Activated effector memory CD4-positive, alpha-beta T cell treated with Interleukin-2 at 50 U/mL for 16 hours (primary cell): ENCODE measurements around the gene ECI2.

ENCODE experiments used
- DNase-seq: peaks from one replicate; pipeline ENCODE4 v3.0.0-alpha.2; 2020

ECI2 gene, protein sequence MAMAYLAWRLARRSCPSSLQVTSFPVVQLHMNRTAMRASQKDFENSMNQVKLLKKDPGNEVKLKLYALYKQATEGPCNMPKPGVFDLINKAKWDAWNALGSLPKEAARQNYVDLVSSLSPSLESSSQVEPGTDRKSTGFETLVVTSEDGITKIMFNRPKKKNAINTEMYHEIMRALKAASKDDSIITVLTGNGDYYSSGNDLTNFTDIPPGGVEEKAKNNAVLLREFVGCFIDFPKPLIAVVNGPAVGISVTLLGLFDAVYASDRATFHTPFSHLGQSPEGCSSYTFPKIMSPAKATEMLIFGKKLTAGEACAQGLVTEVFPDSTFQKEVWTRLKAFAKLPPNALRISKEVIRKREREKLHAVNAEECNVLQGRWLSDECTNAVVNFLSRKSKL

DNA sequence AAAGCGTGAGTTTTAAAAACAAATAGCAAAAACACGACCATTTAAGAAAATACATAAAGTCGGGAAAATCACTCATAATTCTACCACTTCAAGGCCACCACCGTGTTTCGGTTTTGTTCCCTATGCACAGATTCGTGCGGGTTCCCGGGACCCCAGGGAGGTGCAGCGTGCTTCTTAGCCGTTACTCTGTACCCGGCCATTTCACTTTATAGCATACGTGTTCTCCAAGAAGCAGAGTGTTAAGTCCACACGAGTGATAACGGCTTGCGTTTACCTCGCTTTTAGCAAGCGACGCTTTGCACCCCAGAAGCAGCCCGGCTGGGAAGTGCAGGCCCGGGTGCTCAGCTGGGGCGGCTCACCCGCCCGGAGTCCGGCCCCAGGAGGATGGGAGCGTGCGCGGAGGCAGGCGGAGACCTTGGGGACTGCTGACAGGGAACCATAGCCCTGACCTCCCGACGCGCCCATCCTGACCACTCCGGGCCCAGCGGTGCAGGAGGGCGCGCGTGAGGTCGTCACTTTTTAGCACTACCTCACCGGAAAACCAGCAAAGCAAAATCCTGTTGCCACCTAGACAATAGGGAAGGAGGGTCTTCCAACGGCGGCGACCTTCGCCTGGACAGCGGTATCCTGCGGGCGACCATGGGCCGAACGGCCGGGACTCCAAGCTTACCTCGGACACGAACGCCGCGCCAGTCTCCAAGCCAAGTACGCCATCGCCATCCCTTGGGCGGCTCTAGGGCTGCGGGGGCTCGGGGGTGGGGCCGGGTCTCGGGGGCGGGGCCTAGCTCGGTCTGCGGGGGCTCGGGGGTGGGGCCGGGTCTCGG, at the start of gene ECI2:
Gene ECI2, minus strand, starts transcription at position 735 of the 824 bp plus-strand sequence. Its CDS starts 15 bp downstream, at position 720.
- DNase-seq, result no peak

DNA sequence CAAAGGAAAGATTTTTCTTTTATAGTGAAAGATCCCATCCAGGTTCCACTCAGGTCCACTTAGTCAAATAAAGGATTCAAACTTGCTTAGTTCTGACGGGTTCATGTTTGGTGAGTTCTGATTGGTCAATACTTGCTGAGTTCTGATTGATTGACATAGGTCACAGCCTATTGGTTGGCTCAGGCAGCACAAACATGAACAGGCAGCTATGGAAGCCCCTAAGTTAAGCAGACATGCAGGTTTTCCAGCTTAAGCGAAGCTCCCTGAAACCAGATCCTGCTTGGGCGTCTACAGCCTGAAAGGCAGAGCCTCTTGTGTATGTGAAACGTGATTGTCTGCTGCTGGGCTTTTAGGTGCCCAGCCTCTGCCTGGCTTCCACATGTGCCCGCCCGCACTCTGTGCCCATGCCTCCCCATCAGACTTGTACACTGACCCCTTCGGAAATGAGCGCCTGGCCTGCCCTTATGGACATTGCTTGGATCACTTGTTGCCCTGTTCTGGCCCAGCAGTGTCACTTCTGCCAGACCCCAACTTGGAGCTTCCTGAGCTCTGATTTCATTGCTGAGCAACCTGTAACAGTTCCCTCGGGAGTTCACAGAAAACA, 45.4 kb upstream of the ECI2 start:
- no peak for DNase-seq

DNA sequence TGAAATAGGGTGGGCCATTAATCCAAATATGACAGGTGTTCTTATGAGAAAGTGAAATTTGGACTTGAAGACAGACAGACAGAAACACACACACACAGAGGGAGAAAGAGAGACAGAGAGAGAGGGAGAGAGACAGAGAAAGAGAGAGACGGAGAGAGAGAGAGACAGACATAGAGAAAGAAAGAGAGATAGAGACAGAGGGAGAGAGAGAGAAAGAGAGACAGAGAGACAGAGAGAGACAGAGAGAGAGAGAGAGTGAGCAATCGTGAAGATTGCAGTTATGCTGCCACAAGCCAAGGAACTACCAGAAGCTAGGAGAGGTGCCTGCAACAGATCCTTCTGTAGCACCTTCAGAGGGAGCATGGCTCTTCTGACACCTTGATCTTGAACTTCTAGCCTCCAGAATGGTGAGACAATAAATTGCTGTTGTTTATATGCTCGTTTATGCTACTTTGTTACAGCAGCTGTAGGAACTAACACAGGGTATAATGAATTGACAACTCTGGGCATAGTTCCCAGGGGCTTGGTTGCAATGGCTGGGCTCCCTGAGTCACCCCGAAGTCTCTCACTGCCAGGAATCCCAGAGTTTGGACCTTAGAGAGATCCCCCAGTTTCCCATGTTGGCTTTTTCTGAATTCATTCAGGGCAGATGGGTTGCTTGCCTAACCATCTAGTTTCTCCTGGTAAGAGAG, 44.7 kb upstream of the ECI2 start:
- DNase-seq, result no peak

DNA sequence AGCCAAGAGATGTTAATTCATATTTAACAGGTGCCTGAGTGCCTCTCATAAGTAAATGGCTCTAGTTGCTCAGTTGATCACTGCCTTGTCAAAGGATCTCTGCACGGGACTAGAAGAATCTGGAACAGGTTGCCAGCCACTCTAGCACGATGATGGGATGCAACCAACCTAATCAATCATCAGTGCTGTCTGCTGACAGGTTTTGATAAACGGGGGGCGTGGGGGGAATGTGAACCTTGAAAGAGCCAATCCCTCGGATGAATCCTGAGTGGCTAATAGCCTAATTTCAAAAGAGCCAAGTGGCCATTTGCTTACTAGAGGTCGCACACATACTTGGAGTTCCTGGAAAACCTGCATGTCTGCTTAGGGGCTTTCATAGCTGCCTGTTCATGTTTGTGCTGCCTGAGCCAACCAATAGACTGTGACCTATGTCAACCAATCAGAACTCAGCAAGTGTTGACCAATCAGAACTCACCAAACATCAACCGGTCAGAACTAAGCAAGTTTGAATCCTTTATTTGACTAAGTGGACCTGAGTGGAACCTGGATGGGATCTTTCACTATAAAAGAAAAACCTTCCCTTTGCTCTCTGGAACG, 43.5 kb upstream of the ECI2 start:
- DNase-seq, result no peak

DNA sequence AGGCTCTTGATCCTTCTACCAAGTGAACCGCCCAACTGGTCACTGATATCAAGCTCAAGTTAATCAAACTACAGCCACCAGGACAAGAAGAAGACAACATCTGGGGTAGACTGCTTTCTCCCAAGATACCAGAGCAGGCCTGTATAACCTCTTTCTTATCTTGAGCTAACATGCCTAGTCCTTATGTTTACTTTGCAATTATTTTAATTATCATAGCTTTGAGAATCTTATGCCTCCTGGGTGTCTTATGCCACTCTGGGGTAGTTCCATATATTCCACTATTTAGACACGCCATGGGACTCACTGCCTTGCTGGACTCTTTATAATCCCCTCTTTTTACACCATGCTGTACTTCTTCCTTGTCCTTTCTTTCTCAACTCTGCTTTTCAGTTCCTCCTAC, 41.5 kb upstream of the ECI2 start:
- DNase-seq, result no peak

DNA sequence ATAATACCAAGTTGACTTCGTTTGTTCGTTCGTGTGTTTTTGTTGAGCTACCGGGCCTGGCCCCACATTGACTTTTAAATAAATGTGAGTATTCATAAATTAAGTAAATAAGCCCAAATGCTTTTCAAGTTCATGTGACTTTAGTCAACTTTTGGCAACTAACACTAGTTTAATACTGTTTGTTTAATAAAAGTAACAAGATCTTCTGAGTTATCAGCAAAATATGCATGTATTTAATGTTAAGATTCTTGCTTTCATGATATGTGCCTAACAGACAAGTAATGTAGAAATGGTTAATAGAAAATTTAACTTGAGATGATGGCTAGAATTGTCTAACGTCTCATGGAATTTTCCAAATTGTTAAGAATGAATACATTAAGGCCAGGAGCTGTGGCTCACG, 38.7 kb upstream of the ECI2 start:
- DNase-seq, result no peak

DNA sequence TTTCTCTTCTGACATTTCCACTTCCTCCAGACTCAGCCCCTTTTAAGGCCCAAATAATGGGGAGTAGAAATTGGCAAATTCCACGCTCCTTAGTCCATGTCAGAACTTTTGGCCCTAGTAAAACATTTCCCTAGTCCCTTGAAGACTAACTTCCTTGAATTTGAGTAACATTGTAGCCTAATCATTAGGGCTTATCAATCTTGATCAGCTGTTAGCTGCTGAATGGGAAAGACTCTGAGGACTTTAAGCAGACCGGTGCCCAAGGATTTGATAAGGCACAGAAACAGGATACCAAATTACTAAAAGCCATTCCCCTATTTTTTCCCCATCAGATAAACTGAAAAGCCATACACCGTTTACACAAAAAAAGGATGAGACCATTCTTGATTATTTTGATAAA, 37.0 kb upstream of the ECI2 start:
- DNase-seq, result no peak

DNA sequence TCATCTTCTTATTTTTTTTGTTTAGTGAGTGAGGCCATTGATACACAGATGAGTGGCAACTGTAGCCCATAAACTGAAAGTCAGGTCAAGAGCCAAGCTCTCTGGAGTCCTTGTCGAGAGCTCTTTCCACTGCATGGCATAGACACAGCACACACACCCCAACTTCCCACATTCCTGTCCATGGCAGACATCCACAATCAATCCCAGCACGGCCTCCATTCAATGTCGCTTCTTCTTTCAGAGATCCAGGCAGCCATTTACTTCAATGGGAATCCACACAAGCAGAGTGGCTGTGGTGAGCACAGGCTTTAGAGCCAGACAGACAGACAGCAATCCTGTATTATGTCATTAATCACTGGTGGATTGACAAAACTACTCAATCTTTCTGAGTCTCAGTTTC, 34.9 kb upstream of the ECI2 start:
- DNase-seq, result no peak

DNA sequence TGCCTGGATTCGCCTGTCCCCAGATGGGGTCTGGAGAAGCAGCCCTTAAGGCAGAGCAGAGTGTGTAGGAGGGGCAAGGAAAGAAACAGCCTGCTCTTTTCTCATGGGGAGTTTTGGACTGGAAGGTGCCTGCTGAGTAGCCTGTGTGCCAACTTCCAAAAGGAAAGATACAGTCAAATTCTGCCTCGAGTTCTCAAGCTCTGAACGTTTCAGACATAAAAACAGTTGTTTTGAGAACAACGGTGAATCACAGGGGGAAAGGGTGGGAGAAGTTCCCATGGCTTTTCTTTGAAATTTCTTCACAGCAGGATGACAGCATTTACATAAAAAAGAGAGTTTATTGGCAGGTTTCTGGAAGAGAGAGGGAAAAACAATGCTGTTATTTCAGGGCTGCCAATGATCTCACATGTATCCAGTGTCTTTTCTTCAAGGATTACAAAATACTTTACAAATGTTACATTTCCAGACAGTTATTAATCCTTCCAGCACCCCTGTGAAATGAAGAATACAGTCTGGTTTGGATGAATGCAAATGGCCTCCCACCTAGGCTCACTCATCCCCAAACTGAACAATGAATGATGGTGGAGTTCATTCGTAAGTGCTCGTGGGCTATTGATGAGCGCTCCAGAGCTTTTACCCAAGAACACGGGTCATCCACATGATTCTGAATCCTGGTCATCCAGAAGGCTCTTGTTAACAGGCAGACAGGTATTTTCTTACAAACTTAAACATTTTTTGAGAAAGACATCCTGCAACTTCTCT, 33.8 kb upstream of the ECI2 start:
- no peak for DNase-seq

DNA sequence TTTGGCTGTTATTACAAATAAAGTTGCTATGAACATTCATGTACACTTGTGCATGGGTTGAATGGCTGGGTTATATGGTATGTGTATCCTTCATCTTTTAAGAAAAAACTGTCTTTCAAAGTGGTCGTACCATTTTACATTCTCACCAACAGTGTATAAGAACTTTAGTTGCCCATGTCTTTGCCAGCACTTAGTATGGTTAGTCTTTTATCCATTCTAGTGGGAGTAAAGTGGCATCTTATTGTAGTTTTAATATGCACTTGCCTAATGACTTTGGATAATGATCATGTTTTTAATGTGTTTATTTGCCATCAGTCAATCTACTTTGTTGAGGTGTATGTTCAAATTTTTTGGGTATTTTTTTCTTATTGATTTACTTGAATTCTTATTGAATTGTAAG, 32.5 kb upstream of the ECI2 start:
- DNase-seq, result no peak

DNA sequence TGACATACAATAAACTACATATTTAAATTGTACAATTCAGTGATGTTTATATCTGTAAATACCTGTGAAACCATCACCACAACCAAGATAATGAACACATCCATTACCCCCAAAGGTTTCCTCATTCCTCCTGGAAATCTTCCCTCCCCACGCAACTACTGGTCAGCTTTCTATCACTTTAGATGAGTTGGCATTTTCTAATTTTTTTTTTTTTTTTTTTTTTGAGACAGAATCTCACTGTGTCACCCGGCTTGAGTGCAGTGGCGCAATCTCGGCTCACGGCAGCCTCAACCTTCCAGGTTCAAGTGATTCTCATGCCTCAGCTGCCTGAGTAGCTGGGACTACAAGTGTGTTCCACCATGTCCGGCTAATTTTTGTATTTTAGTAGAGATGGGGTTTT, 31.7 kb upstream of the ECI2 start:
- DNase-seq, result no peak

DNA sequence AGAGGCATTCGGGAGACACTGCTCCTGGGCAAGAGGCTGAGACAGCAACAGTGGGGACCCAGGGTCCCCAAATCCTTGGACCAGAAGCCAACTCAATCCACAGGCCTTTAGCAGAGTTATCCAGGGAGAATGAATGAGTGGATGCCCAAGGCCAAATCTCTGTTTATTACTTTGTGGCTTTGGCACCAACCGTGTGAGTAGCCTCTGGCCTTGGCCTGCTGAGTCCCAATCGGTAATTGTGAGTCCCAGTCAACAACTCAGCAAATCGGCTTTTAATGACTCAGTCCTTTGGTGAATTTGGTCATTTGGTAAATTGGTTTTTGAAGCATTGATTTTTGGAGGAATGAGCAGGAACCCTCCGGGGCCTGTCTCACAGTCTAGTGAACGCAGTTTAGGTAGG, 29.1 kb upstream of the ECI2 start:
- no peak for DNase-seq

DNA sequence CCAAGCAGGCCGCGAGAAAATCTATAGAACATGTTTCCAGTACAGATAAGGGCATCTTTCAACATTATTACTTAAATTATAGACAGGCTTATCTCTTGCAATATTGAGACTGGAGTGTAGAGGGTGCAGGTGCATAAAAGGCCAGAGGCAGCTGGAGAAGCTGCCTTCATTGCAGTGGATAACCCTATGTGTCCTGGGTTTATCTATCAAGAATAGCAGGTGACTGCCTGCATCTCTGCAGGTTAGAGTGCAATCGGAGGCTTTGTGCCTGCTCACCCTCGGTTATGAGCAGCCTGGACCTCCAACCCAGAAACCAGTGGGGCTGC, 28.7 kb upstream of the ECI2 start:
- no peak for DNase-seq

DNA sequence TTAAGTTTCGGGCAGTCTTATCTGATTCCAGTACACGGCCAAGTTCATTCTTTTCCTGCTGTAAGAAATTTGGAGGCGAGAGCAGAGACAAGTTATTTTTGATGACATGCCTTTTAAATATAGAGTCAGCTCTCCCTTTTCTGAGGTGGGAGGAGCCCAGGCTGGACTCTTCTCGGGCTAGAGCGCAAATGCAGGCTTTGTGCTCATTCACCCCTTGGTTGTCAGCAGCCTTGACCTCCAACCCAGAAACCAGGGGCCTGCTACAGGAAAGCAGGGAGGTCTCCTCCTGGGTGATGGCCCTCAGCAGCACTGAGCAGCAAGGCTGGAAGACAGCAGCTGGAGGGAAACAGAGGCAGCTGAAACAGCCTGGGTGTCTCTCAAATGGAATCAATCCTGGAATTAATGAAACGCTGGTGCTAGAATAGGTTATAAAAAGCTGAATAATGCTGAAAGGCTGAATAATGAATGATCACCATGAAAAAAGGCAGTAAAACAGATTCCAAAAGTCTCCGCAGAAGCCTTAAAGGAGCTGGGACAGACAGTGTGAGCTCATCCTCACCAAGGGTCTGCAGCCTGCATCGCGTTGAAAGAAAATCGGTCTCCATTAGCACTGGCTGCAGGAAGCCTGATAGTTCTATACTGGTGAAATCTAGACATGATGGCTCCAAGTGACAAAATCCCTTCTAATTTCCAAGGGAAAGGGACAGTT, 28.2 kb upstream of the ECI2 start:
- no peak for DNase-seq

DNA sequence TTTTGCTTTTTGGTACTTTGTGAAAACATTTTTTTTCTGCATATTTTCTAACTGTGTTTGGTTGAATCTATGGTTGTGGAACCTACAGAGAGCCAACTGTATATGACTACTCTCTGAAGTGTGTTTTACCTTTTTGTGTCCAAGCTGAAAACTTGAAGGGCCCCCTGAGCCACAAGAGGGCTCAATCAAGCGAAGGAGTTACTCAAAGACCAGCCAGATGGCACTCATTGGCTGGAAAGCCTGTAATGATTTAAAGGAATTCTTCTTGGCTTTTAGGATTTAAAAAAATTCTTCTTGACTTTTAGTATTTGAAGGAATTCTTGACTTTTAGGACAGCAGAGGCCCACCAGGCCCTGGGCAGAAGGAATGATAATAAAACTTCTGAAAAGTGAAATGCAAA, 27.0 kb upstream of the ECI2 start:
- no peak for DNase-seq

DNA sequence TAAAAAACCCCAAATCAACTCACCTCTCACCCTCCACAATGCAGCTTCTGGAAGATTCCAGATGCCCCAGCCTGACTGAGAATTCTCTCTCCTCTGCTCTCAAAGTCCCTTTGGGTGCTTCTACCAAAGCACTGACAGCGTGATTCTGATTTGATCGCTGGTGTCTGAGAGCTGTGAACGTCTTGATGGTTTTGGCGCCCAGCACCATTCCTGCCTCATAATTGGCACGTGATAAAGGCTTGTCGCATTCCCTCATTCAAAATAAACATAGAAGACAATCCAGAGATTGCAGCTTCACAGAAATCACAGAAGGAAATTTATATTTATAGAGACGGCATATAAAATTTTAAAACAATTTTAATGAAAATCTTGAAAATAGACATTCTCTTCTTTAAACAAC, 24.1 kb upstream of the ECI2 start:
- DNase-seq, result no peak

DNA sequence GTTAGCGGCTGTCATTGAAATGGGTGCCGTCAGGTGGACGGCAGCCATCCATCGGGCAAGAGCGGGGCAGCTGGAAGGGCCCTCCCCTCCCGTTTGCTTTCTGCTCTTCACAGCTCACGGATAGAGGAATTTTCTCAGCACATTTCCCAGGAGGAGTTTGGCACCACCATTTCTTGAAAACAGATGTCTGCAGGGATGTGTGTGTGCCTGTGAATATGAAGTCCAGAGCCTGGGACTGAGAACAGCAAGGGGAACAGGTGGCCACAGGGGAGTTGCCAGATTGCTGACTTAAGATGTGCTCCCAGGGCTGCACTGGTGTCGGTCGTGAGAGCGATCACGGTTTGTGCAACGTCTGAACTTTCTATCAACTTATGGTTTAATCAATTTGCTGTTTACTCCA, 22.1 kb upstream of the ECI2 start:
- no peak for DNase-seq

DNA sequence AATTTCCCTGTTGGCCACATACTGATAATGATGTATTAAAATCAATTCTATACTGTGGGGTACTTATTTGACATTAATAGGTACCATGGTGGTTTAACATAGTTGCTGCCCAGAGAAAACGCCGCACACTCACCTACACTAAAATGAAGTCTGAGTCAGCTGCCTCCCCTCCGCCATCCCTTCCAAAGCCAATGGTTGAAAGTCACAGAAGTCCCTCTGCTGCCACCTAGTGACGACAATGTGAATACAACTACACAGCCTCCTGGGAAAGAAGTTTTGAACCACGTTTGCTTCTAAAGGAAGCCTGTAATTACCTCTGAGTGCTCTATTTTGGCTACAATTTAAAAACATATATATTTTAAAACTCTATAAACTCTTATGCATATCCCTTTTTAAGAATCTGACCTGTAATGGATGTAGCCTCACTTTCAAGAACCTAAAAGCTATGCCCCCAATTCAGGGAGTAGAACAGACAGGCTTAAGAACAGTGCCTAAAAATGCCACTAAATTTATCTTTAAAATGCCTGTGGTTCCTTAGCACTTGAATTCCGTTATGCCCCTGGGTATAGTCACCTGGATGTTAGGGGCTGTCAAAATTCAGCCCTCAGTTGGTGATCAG, 20.6 kb upstream of the ECI2 start:
- DNase-seq, result peak; percentile 56

DNA sequence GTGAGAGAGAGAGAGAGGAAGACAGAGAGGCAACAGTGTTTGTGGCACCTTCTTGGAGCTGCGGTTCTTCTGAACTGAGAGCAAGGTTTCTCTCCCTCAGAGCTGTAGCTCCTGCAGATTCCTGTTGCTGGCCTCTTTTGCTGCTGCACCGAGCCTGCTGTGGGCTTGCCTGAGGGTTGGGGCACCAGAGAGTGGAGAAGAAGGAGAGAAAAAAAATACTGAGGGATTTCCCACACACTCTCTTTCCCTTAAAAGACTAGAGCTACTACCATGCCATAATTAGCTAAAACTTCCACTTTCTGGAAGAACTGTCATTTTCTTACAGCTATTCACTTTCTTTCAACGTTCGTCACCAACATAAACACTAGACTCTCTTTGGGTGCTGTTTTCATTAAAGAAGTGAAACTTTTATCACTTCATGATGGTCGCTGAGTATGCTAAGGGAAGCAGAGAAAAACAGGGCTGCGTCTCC, 18.2 kb upstream of the ECI2 start:
- DNase-seq, result no peak

DNA sequence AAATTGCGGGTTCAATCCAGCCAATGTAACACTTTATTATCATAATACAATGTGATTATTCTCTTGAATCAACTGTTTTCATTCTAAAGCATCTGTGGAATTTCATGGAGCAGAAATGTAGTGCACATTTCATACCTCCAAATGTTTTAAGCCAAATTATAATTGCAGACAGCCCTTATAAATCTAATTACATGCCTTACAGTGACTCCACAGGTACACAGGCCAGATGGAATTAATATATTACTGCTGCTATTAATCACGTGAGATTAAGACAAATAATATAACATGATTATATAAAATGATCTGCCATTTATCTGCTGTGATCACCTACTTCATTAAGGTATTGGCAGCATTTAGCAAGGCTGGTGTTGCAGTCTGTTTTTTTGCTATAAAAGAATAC, 9.7 kb upstream of the ECI2 start:
- no peak for DNase-seq

DNA sequence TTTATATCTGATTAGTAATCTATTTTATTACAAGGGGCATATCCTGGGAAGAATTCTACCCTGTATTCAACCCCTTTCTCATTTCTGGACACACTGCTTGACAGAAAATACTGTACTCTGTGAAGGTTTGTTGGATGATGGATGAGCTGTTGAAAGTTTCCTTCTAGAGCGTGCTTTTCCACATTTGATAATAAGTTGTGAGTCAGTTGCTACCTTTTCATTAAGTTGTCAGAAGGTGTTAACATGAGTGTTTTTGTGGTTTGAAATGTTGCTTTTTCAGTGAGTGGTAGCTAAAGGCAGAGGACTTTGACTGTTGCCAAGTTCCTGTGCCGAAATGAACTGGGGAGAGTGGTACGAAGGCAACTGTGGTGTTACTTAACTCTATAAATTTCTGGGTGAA, 3.9 kb upstream of the ECI2 start:
- DNase-seq, result no peak
